Liver (tissue), 3 donors: Measurements from ENCODE around the gene CDT1.

Experiments used
- ATF3 ChIP-seq: IDR thresholded peaks from 2 replicates; pipeline ENCODE4 v1.6.1; 2016; ENCODE audit warnings: antibody characterized with exemption
- CTCF ChIP-seq: fragments of 150-350 bp; IDR thresholded peaks from 2 replicates; pipeline ENCODE4 v1.5.1; 2017; ENCODE audit warnings: improper control_type of control experiment, low read depth, low read length; ENCODE audit not compliant: missing input control
- GABPA ChIP-seq, 2 donors: IDR thresholded peaks in 1 of 2; conservative IDR thresholded peaks in 1 of 2; 2 replicates each; pipeline ENCODE4 v1.6.1; 2016; ENCODE audit warnings: antibody characterized with exemption in 2 of 2, mild to moderate bottlenecking in 1 of 2, moderate library complexity in 1 of 2
- HNF4G ChIP-seq: IDR thresholded peaks from 2 replicates; pipeline ENCODE4 v1.6.1; 2016; ENCODE audit warnings: antibody characterized with exemption
- RAD21 ChIP-seq, 2 donors: IDR thresholded peaks; 2 replicates each; pipeline ENCODE4 v1.6.1; 2016; ENCODE audit warnings: antibody characterized with exemption in 2 of 2, mild to moderate bottlenecking in 2 of 2
- REST ChIP-seq: IDR thresholded peaks from 2 replicates; pipeline ENCODE4 v1.6.1; 2016; ENCODE audit warnings: antibody characterized with exemption, mild to moderate bottlenecking
- RXRA ChIP-seq, 2 donors: IDR thresholded peaks; 2 replicates each; pipeline ENCODE4 v1.6.1; 2017 to 2018; ENCODE audit warnings: antibody characterized with exemption in 2 of 2, mild to moderate bottlenecking in 1 of 2
- YY1 ChIP-seq: IDR thresholded peaks from 2 replicates; pipeline ENCODE4 v1.6.1; 2016; ENCODE audit warnings: antibody characterized with exemption, mild to moderate bottlenecking
- ZBTB33 ChIP-seq: IDR thresholded peaks from 2 replicates; pipeline ENCODE4 v1.6.1; 2016; ENCODE audit warnings: antibody characterized with exemption
- donor health status: healthy.
- donor health status: healthy.

- no peak for TF ChIP-seq CTCF
- no peak for TF ChIP-seq REST
- TF ChIP-seq YY1 = no peak
- TF ChIP-seq RXRA (IDR thresholded peaks at IDR 0.05) = no peak
- TF ChIP-seq RAD21 (IDR thresholded peaks at IDR 0.05) = no peak
- no peak for TF ChIP-seq ZBTB33
- no peak for TF ChIP-seq HNF4G
- TF ChIP-seq GABPA (IDR thresholded peaks at IDR 0.05 in 1 of 2, conservative IDR thresholded peaks at IDR 0.05 in 1 of 2) = no peak
- TF ChIP-seq ATF3 = no peak
Observed at GRCh38 chr16:88804552-88805339, 1.2 kb downstream of the CDT1 start.
